ENCODE measurements around the gene TBX2. TPM values are rescaled to one million over a fixed set of nuclear protein-coding genes. Genes with fewer than 3 reads are reported as not detected.

TBX2 gene
- total and polyA plus RNA-seq, 12 donors = 4.6 to 31.1 (median 11.8) TPM

- H3K9me3 ChIP-seq = no peaks in the 10 kb centered on the region
- TF ChIP-seq CTCF (IDR thresholded peaks at IDR 0.05) = no peak
- H3K27ac ChIP-seq = peak overlapping the region in 6 of 10 donors; percentile 2 to 61 (median 30)
- ATAC-seq = peak in 1 of 8 donors; percentile 6
- intact Hi-C loops (cut with DNase I) = loop anchor here in 4 of 10 donors (5.0 to 10.0 kb wide), 4 partner anchors 42 to 665 kb away; no protein-coding TSS in a partner anchor
- 86% methylated on average over 21 of the region's 21 CpGs for WGBS, 2 donors
- no peak overlapping the region for H3K4me3 ChIP-seq
- DNase-seq = no peak
- no peaks in the 10 kb centered on the region for H3K27me3 ChIP-seq
- no peaks in the 10 kb centered on the region for H3K36me3 ChIP-seq
- peaks cover 0 to 33% (median 6%) of the 10 kb centered on the region in 9 donors for H3K4me1 ChIP-seq
Observed at GRCh38 chr17:61379457-61380216, 20.0 kb upstream of the TBX2 start.

- 82 to 83% methylated on average over 10 of the region's 10 CpGs for WGBS, 2 donors
- intact Hi-C loops (cut with DNase I) = loop anchor here in 3 of 10 donors (10.0 kb wide), 3 partner anchors 126 to 666 kb away; no protein-coding TSS in a partner anchor
- H3K27me3 ChIP-seq = no peaks in the 10 kb centered on the region
- no peak for TF ChIP-seq CTCF (IDR thresholded peaks at IDR 0.05)
- no peaks in the 10 kb centered on the region for H3K36me3 ChIP-seq
- peaks cover 0 to 35% (median 8%) of the 10 kb centered on the region in 9 donors for H3K4me1 ChIP-seq
- no peaks in the 10 kb centered on the region for H3K9me3 ChIP-seq
- peak overlapping the region in 4 of 10 donors; percentile 2 to 61 (median 16) for H3K27ac ChIP-seq
- no peak overlapping the region for H3K4me3 ChIP-seq
- ATAC-seq (no peak), DNase-seq (no peak)
Observed at GRCh38 chr17:61380217-61380835, 19.3 kb upstream of the TBX2 start.

- Histone ChIP-seq H3K9me3 (no peaks in the 10 kb centered on the region), H3K27ac (peak overlapping the region in 2 of 10 donors; percentile 14 to 19), H3K27me3 (no peaks in the 10 kb centered on the region), H3K36me3 (no peaks in the 10 kb centered on the region), H3K4me1 (peaks cover 0 to 35% (median 8%) of the 10 kb centered on the region in 9 donors), H3K4me3 (no peak overlapping the region)
- WGBS, 2 donors = 87 to 89% methylated on average over 18 of the region's 18 CpGs
- no peak for ATAC-seq
- no peak for TF ChIP-seq CTCF (IDR thresholded peaks at IDR 0.05)
- DNase-seq = no peak
- intact Hi-C loops (cut with DNase I) = loop anchor here in 3 of 10 donors (10.0 kb wide), 3 partner anchors 126 to 666 kb away; no protein-coding TSS in a partner anchor
Observed at GRCh38 chr17:61380836-61381525, 18.7 kb upstream of the TBX2 start.

GRCh38 chr17:61381537-61381936, 18.1 kb upstream of the TBX2 start:
- no peaks in the 10 kb centered on the region for H3K9me3 ChIP-seq
- DNase-seq (no peak), ATAC-seq (no peak)
- H3K4me1 ChIP-seq = peaks cover 0 to 35% (median 8%) of the 10 kb centered on the region in 9 donors
- no peak overlapping the region for H3K27ac ChIP-seq
- no peak for TF ChIP-seq CTCF (IDR thresholded peaks at IDR 0.05)
- H3K36me3 ChIP-seq = no peaks in the 10 kb centered on the region
- intact Hi-C loops (cut with DNase I) = loop anchor here in 3 of 10 donors (10.0 kb wide), 3 partner anchors 127 to 667 kb away; no protein-coding TSS in a partner anchor
- H3K27me3 ChIP-seq = no peaks in the 10 kb centered on the region
- WGBS, 2 donors = 94 to 95% methylated on average over 5 of the region's 5 CpGs
- H3K4me3 ChIP-seq = no peak overlapping the region
